ENCODE measurements around the gene MARCHF11.

Gene MARCHF11, protein sequence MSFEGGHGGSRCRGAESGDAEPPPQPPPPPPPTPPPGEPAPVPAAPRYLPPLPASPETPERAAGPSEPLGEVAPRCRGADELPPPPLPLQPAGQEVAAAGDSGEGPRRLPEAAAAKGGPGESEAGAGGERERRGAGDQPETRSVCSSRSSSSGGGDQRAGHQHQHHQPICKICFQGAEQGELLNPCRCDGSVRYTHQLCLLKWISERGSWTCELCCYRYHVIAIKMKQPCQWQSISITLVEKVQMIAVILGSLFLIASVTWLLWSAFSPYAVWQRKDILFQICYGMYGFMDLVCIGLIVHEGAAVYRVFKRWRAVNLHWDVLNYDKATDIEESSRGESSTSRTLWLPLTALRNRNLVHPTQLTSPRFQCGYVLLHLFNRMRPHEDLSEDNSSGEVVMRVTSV

DNA sequence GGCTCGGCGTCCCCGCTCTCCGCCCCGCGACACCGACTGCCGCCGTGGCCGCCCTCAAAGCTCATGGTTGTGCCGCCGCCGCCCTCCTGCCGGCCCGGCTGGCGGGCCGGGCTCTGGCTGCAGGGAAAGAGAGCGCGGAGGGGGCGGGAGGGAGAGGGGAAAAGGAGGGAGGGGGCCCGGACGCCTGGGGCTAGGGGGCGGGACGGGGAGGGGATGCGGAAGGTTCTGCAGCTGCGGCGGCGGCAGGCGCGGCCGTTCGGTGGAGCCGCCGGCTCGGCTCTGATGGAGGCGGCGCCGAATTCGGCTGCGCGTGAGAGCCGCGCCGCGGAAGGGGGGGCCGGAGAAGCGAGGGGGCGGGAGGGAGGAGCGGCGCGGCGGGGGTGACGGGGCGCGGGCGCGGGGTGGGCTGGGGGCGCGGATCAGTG, at the start of gene MARCHF11:
MARCHF11 (minus strand) TSS at position 281 of the 425 bp plus-strand sequence; CDS start at position 65, 216 bp downstream.
- DNase-seq (ENCODE audit: low read depth in 3 of 3): no peak

DNA sequence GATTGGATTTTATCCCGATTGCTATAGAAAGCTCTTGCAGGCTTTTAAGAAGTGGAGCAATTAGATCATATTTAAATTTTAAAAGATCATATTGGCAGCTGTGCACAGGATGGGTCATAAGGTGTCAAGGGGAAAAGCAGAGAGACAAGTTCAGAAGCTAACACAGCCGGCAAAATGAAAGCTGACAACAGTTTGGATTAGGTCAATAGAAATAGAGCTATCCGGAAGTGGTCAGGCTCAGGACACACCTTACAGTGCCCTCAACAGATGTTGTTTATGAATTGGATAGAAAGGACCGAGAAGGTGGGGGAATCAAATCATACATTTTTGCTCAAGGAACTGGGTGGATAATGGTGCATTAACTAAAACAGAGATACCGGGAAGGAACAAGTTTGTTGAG, 46.3 kb upstream of the MARCHF11 start:
- no peak for DNase-seq (ENCODE audit: low read depth in 3 of 3)

DNA sequence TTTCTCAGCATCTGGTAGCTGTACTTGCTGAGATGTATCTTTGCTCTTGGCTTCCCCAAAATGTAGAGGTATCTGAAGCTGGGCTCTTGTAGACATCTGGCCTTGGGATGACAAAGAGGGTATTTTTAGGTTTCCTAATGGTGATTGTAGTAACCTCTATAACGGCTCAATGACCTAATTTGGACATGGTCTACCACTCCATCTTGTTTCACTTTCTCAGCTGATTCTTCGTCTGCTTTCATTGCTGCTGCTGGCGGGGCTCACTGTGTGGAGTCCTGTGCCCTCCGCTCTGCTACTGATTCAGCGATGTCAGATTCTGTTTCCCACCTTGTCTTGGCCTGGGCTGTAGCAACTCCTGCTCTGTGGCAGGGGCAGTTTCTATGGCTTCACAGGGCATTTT, 12.7 kb upstream of the MARCHF11 start:
- DNase-seq (ENCODE audit: low read depth in 3 of 3): no peak

DNA sequence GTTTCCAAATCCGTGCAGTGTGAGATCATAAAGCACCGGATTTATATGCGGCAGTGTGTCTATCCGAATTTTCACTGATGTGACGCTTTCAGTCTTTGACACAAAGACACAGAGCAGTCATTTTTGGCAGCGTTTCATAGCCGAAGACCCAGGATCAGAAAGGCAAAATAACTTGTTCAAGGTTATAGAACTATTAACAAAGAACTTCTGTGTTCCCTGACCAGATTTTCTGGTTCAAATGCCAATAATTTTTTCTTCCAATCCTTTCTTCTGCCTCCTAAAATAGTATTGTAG, 1.1 kb upstream of the MARCHF11 start:
- DNase-seq (ENCODE audit: low read depth in 3 of 3): no peak

GRCh38 chr5:16179936-16180788, 571 bp upstream of the MARCHF11 start:
- no peak for DNase-seq (ENCODE audit: low read depth in 3 of 3)

GRCh38 chr5:16178745-16179372, 732 bp downstream of the MARCHF11 start:
- peak in 1 of 3 experiments; percentile 19 for DNase-seq (ENCODE audit: low read depth in 3 of 3)

- no peak for DNase-seq (ENCODE audit: low read depth in 3 of 3)
Observed at GRCh38 chr5:16169550-16169949, 10.0 kb downstream of the MARCHF11 start.

DNA sequence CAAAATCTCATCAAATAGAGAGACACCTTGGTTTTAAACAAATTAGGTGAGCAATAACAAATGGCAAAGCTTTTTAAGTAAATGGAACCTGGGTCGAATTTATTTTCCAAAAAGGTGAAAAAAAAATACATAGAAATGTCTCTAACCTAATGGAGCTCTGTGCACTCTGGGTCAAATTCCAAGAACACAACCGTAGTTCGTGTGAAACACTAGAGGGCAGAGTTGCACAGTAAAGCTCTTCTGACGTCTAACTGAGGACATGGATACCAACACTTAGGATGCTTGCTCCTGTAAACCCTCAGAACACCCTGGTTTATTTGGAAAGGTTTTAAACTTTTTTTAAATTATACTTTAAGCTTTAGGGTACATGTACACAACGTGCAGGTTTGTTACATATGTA, 18.9 kb downstream of the MARCHF11 start:
- no peak for DNase-seq (ENCODE audit: low read depth in 3 of 3)

DNA sequence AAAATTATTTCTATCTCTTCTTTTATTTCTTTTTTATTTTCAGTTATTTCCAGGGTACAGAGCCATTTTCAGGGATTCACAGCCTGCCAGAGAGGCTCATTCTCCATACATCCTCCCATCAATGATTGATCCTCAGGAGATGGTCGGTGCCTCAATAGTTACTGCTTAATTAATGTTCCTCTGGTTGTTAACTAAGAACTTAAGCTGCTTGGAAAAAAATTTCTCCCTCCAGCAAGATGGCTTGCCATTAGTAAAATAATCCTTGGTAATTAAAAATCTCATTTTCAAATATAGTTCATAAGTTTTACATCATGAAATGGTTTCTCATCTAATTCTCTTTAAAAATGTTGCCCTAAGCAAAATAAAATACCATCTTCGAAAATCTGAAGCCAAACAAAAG, 20.0 kb downstream of the MARCHF11 start:
- no peak for DNase-seq (ENCODE audit: low read depth in 3 of 3)

- no peak for DNase-seq (ENCODE audit: low read depth in 3 of 3)
Observed at GRCh38 chr5:16156152-16156551, 23.4 kb downstream of the MARCHF11 start.

DNA sequence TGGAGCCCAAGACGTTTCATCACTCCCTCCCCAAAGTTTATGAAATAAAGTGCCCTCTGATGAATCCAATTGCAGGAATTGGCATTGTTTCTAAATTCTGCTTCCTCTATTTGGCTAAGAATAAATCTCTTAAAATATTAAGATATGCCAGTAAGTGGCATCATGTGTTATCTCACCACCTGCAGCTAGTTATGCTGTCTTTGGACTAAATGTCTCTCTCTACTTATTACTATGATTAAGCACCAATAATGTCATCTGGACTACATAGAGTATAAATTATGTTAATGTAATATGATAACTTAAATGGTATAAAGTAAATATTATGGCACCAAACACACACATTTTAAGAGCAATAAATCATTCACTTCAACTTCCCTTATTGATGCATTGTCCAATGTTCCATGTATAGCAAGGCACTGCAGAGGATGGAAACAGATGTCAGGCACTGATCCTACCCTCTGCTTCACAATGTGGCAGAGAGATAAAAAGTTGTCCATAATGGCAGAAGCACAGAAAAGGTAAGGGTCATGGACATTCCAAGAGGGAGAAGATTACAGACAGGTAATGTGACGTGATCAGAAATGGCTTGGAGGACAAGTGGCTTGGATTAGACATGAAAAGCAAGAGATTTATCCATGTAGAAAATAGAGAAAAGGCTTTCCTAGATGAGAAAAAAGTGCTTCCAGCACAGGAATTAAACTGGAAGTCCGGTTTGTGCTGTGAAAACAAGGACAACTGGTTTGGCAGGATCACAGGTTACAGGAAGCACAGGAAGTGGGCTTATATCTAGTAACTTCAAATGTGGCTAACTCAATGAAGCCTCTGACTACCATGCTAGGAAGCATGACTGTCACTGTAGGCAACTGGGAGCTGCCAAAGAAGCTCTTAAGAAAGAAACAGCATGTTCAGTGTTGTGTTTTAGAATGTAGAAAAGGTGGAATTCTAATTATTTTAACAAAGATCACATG, 26.7 kb downstream of the MARCHF11 start:
- DNase-seq (ENCODE audit: low read depth in 3 of 3): no peak

DNA sequence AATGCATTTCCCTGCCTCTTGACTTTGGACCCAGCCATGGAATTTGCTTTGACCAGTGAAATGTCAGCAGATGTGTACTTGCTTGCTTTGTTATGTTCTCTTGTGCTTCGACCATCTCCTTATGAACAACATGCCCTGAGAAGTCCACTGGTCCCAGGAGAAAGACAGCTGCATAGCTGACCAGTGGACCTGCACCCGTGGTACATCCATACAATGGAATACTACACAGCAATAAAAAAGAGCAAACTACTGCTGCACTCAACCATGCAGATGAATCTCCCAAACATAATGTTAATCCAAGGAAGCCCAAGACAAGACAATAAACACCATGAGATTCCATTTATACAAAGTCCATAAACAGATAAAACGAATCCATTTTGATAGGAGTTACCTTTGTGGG, 30.0 kb downstream of the MARCHF11 start:
- no peak for DNase-seq (ENCODE audit: low read depth in 3 of 3)

DNA sequence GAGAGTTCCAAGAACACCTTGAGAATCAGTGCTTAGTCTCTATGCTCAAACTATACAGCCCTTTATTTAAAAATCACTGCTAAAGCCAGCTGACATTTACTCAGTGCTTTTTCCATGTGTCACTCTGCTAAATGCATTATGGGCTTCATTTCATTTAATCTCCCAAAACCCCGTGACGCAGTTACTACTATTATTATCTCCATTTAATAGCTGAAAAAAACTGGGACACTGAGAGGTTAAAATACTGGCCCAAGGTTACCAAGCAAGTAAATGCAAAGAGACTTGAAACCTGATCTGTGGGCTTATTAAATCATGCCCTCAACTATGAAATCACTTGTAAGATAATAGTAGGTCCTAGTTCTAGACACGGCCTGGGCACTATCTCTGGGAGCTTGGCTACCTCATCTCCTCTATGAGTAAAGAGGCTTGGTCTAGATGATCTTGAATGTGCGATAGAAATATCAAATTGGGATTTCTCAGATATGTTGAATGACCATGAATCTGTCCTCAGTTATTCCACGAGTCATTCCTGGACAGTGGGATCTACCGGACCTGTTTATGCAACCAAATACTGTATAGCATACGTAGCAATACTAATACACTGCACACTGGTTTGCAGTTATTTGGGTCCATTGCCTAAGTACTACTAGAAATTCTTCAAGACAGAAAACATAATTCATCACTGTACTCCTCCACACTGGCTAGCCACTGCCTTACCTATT, 32.3 kb downstream of the MARCHF11 start:
- no peak for DNase-seq (ENCODE audit: low read depth in 3 of 3)

- no peak for DNase-seq (ENCODE audit: low read depth in 3 of 3)
Observed at GRCh38 chr5:16144416-16144815, 35.2 kb downstream of the MARCHF11 start.

- no peak for DNase-seq (ENCODE audit: low read depth in 3 of 3)
Observed at GRCh38 chr5:16143361-16144049, 36.1 kb downstream of the MARCHF11 start.

DNA sequence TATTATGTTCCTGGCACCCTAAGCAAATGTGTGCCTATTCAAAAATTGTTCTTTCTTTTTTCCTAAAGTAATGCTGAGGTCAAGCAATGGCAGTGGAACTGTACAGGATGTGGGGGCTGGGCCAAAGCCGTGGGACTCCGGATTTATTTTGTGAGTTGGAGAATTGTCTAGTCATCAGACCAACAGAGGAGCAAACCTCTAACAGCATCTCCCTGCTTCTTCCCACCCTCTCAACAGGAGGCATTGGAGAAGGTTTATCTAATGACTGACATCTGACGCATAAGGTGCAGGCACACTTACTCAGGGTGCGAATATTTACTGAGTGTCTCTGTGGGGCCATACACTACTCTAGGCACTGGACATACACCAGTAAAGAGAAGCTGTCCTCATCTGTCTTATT, 38.6 kb downstream of the MARCHF11 start:
- no peak for DNase-seq (ENCODE audit: low read depth in 3 of 3)

DNA sequence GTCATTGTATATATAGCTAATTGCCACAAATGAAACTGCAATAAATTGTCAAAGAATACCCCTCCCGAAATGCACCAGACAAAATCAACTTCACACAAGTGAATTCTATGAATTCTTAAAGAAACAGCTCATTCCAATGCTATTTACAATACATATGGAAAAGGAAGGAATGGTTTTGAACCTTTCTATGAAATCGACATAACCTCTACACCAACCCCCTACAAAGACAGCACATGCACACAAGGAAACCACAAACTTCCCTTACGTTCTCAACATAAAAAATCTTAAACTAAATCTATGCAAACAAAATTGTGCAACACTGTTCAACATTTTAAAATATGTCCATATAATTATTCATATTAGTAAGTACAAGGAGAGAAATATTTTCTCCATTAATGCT, 39.2 kb downstream of the MARCHF11 start:
- DNase-seq (ENCODE audit: low read depth in 3 of 3): no peak

DNA sequence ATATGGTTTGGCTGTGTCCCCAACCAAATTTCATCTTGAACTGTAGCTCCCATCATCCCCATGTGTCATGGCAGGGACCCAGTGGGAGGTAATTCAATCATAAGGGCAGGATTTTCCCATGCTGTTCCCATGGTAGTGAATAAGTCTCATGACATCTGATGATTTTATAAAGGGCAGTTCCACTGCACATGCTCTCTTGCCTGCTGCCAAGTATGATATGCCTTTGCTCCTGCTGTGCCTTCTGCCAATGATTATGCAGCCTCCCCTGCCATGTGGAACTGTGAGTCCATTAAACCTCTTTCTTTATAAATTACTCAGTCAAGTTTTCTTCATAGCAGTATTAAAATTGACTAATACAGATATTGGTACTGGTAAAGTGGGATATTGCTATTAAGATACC, 42.4 kb downstream of the MARCHF11 start:
- no peak for DNase-seq (ENCODE audit: low read depth in 3 of 3)

DNA sequence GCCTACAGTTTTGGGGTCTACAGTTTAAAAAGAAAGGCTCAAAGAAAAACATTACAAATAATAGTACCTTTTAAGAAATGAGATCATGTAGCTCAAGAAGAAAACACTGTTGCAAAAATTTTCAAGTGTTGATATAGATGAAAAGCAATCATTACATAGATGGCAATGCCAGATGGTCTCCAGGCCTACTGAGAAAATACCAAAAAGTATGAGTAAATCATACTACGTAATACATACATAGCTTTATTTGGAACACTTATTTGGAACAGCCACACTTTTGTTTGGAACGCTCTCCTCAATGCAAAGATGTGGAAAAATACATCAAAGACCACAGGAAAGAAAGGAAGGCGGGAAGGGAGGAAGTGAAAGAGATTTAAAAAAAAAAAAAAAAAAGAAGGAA, 44.1 kb downstream of the MARCHF11 start:
- no peak for DNase-seq (ENCODE audit: low read depth in 3 of 3)

GRCh38 chr5:16135003-16135402, 44.6 kb downstream of the MARCHF11 start:
- DNase-seq (ENCODE audit: low read depth in 3 of 3): no peak

All from stimulated activated CD4-positive, alpha-beta T cell treated with anti-CD3 and anti-CD28 coated beads, TNF-alpha, amount 100 ng/mL, for 24 hours (primary cell).